ENCODE data around the gene PCDHB16.
"Not testable (repeated sequence)": the region's sequence is repeated elsewhere in the genome, so short reads cannot be mapped to it uniquely, and the experiment has no call there.

GRCh38 chr5:141179876-141180275, 2.3 kb upstream of the PCDHB16 start:
- TF ChIP-seq, protein P1, sequence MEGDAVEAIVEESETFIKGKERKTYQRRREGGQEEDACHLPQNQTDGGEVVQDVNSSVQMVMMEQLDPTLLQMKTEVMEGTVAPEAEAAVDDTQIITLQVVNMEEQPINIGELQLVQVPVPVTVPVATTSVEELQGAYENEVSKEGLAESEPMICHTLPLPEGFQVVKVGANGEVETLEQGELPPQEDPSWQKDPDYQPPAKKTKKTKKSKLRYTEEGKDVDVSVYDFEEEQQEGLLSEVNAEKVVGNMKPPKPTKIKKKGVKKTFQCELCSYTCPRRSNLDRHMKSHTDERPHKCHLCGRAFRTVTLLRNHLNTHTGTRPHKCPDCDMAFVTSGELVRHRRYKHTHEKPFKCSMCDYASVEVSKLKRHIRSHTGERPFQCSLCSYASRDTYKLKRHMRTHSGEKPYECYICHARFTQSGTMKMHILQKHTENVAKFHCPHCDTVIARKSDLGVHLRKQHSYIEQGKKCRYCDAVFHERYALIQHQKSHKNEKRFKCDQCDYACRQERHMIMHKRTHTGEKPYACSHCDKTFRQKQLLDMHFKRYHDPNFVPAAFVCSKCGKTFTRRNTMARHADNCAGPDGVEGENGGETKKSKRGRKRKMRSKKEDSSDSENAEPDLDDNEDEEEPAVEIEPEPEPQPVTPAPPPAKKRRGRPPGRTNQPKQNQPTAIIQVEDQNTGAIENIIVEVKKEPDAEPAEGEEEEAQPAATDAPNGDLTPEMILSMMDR (IDR thresholded peaks at IDR 0.05), result not testable (repeated sequence)
- not testable (repeated sequence) for TF ChIP-seq POLR2AphosphoS5 (IDR thresholded peaks at IDR 0.05)

Measured in stomach (tissue), 4 donors.